ENCODE measurements around the gene MRPS14. TPM values are rescaled to one million over a fixed set of nuclear protein-coding genes. Genes with fewer than 3 reads are reported as not detected.
A peak's percentile ranks its signal among the peaks of the same experiment; 100 is the strongest.

Gene MRPS14
- polyA plus RNA-seq, 3 donors from 2014 or later: 42.5 to 52.1 (median 44.4) TPM

GRCh38 chr1:174967845-174968705 is 55.1 kb downstream of the MRPS14 start:
- H3K4me3 Mint-ChIP-seq: peak overlapping the region; percentile 78 to 88 (median 83)
- peaks cover 90 to 95% of the 10 kb centered on the region in 2 donors for H3K4me1 Mint-ChIP-seq
- peaks cover 13 to 26% (median 20%) of the 10 kb centered on the region in 3 donors for H3K27me3 Mint-ChIP-seq (ENCODE audit: low read depth in 3 of 3)
- H3K9me3 Mint-ChIP-seq: no peaks in the 10 kb centered on the region
- H3K36me3 Mint-ChIP-seq: peaks cover 3 to 6% (median 3%) of the 10 kb centered on the region in 3 donors
- peak; percentile 43 to 51 (median 51) for DNase-seq
- H3K27ac Mint-ChIP-seq: peak overlapping the region; percentile 91 to 99 (median 96)

GRCh38 chr1:174966008-174966572 is 57.1 kb downstream of the MRPS14 start:
- Mint-ChIP-seq H3K4me3 (peak overlapping the region; percentile 78 to 91 (median 79)), H3K36me3 (no peaks in the 10 kb centered on the region), H3K27ac (peak overlapping the region; percentile 91 to 99 (median 96)), H3K4me1 (peaks cover 75 to 78% of the 10 kb centered on the region in 2 donors), H3K27me3 (ENCODE audit: low read depth in 3 of 3) (peaks cover 13 to 26% (median 20%) of the 10 kb centered on the region in 3 donors), H3K9me3 (no peaks in the 10 kb centered on the region)
- no peak for DNase-seq

GRCh38 chr1:174965362-174966007 is 57.7 kb downstream of the MRPS14 start:
- Mint-ChIP-seq H3K27ac (peak overlapping the region; percentile 91 to 99 (median 96)), H3K4me3 (peak overlapping the region; percentile 78 to 91 (median 79)), H3K4me1 (peaks cover 72 to 73% of the 10 kb centered on the region in 2 donors), H3K27me3 (ENCODE audit: low read depth in 3 of 3) (peaks cover 13 to 26% (median 20%) of the 10 kb centered on the region in 3 donors), H3K36me3 (no peaks in the 10 kb centered on the region), H3K9me3 (no peaks in the 10 kb centered on the region)
- DNase-seq: peak; percentile 35 to 46 (median 38)

- H3K36me3 Mint-ChIP-seq: peaks cover 0 to under 1% (median 0%) of the 10 kb centered on the region in 3 donors
- peak overlapping the region; percentile 91 to 99 (median 96) for H3K27ac Mint-ChIP-seq
- H3K4me3 Mint-ChIP-seq: peak overlapping the region; percentile 78 to 91 (median 79)
- H3K9me3 Mint-ChIP-seq: no peaks in the 10 kb centered on the region
- peaks cover 12 to 23% (median 18%) of the 10 kb centered on the region in 3 donors for H3K27me3 Mint-ChIP-seq (ENCODE audit: low read depth in 3 of 3)
- DNase-seq: peak; percentile 36 to 49 (median 44)
- H3K4me1 Mint-ChIP-seq: peaks cover 67 to 68% of the 10 kb centered on the region in 2 donors
Measured at GRCh38 chr1:174964972-174965361, 58.3 kb downstream of the MRPS14 start.

GRCh38 chr1:174964261-174964971 is 58.8 kb downstream of the MRPS14 start:
- H3K4me3 Mint-ChIP-seq: peak overlapping the region; percentile 78 to 91 (median 79)
- peak overlapping the region; percentile 91 to 99 (median 96) for H3K27ac Mint-ChIP-seq
- peaks cover 10 to 19% (median 14%) of the 10 kb centered on the region in 3 donors for H3K27me3 Mint-ChIP-seq (ENCODE audit: low read depth in 3 of 3)
- H3K9me3 Mint-ChIP-seq: no peaks in the 10 kb centered on the region
- H3K36me3 Mint-ChIP-seq: peaks cover 0 to 3% (median 0%) of the 10 kb centered on the region in 3 donors
- peaks cover 62% of the 10 kb centered on the region in 2 donors for H3K4me1 Mint-ChIP-seq
- peak; percentile 50 to 62 (median 53) for DNase-seq

- H3K36me3 Mint-ChIP-seq: peaks cover 0 to 3% (median 0%) of the 10 kb centered on the region in 3 donors
- H3K4me3 Mint-ChIP-seq: peak overlapping the region in 3 of 5 donors; percentile 78 to 91 (median 86)
- H3K27ac Mint-ChIP-seq: peak overlapping the region; percentile 91 to 99 (median 96)
- DNase-seq: no peak
- H3K27me3 Mint-ChIP-seq (ENCODE audit: low read depth in 3 of 3): peaks cover 6 to 12% (median 6%) of the 10 kb centered on the region in 3 donors
- peaks cover 54 to 59% of the 10 kb centered on the region in 2 donors for H3K4me1 Mint-ChIP-seq
- no peaks in the 10 kb centered on the region for H3K9me3 Mint-ChIP-seq
Measured at GRCh38 chr1:174963529-174964125, 59.6 kb downstream of the MRPS14 start.

Other genes with a start within 250 kb of the MRPS14 start
- 100 to 1,000 TPM; 131 to 160 (median 135) TPM for gene CACYBP, start 23.5 kb downstream of the MRPS14 start, polyA plus RNA-seq
- not detected for gene TNN, start 44.4 kb upstream of the MRPS14 start, polyA plus RNA-seq
- gene KIAA0040, start 169.4 kb upstream of the MRPS14 start, polyA plus RNA-seq: 10 to 100 TPM; 11.8 to 23.6 (median 14.0) TPM

Data from immature natural killer cell (primary cell).